IMR-90 (cell line): ENCODE results near the gene MFSD6. TPM values are rescaled to one million over a fixed set of nuclear protein-coding genes. Genes with fewer than 3 reads are reported as not detected.

ENCODE experiments used
- ATAC-seq: fragments of 200-7000 bp; cut with Tn5 transposase; 2 replicates; pipeline ENCODE4 v1.9.1; 2020; ENCODE audit warnings: low read depth, mild to moderate bottlenecking, moderate library complexity
- BruUV-seq: library from RNA; stranded (reverse); fragments of 400-500 nt; replicated peaks from 2 replicates; lab custom pipeline; 2021; lab: Mats Ljungman, UMichigan
- CTCF ChIA-PET: fragments of 300-600 bp; formaldehyde crosslinking; extraction: SDS; loops from one replicate; lab custom pipeline; 2021; ENCODE audit warnings: antibody characterized with exemption; lab: Yijun Ruan, JAX
- POLR2A ChIA-PET: fragments of 300-600 bp; sonication (Branson Sonifier 250); formaldehyde crosslinking; loops from one replicate; lab custom pipeline; 2022; ENCODE audit warnings: antibody characterized with exemption; ENCODE audit not compliant: unreplicated experiment; lab: Charles Lee
- DNase-seq: peaks from one replicate; pipeline ENCODE4 v3.0.0; 2013
- H2AFZ ChIP-seq: replicated peaks from 2 replicates; pipeline ENCODE3; 2013; ENCODE audit warnings: low read length, mild to moderate bottlenecking; ENCODE audit not compliant: poor library complexity
- H2AK5ac ChIP-seq: 2 replicates; pipeline ENCODE4 v1.6.1; 2013; ENCODE audit warnings: low read depth, low read length, inconsistent platforms
- H2AK9ac ChIP-seq: replicated peaks from 2 replicates; pipeline ENCODE3; 2013; ENCODE audit warnings: mild to moderate bottlenecking, low read depth, low read length, moderate library complexity; ENCODE audit not compliant: poor library complexity
- H2BK120ac ChIP-seq: 2 replicates; pipeline ENCODE4 v1.6.1; 2013; ENCODE audit warnings: low read depth, low read length, inconsistent platforms
- H2BK15ac ChIP-seq: 3 replicates; pipeline ENCODE4 v1.6.1; 2013; ENCODE audit warnings: low read depth, low read length, inconsistent platforms
- H2BK20ac ChIP-seq: 2 replicates; pipeline ENCODE4 v1.6.1; 2013; ENCODE audit warnings: low read depth, mild to moderate bottlenecking, inconsistent platforms, low read length, moderate library complexity
- H2BK5ac ChIP-seq: 2 replicates; pipeline ENCODE4 v1.6.1; 2013; ENCODE audit warnings: mild to moderate bottlenecking, low read depth, low read length, inconsistent platforms; ENCODE audit not compliant: poor library complexity, severe bottlenecking
- H3K14ac ChIP-seq: replicated peaks from 2 replicates; pipeline ENCODE4 v1.6.1; 2013; ENCODE audit warnings: low read depth, low read length, inconsistent platforms
- H3K18ac ChIP-seq: 2 replicates; pipeline ENCODE4 v1.6.1; 2013; ENCODE audit warnings: low read depth, low read length, control low read depth
- H3K23ac ChIP-seq: 2 replicates; pipeline ENCODE4 v1.6.1; 2013; ENCODE audit warnings: low read depth, low read length, inconsistent platforms
- H3K27ac ChIP-seq: 2 replicates; pipeline ENCODE4 v1.5.1; 2013; ENCODE audit warnings: mild to moderate bottlenecking, control low read depth, low read length; ENCODE audit not compliant: insufficient read depth
- H3K27me3 ChIP-seq: 2 replicates; pipeline ENCODE4 v1.6.1; 2013; ENCODE audit warnings: low read length; ENCODE audit not compliant: control insufficient read depth, insufficient read depth
- H3K36me3 ChIP-seq: 2 replicates; pipeline ENCODE4 v1.6.1; 2013; ENCODE audit warnings: low read length, mixed read lengths; ENCODE audit not compliant: control insufficient read depth, insufficient read depth
- H3K4ac ChIP-seq: 2 replicates; pipeline ENCODE4 v1.6.1; 2013; ENCODE audit warnings: low read depth, low read length, inconsistent platforms
- H3K4me1 ChIP-seq: 2 replicates; pipeline ENCODE4 v1.6.1; 2013; ENCODE audit warnings: low read length, mixed read lengths; ENCODE audit not compliant: control insufficient read depth, insufficient read depth
- H3K4me2 ChIP-seq: 2 replicates; pipeline ENCODE4 v1.6.1; 2013; ENCODE audit warnings: low read depth, mild to moderate bottlenecking, control low read depth, low read length, moderate library complexity
- H3K4me3 ChIP-seq: 2 replicates; pipeline ENCODE4 v1.5.1; 2013; ENCODE audit warnings: low read depth, mild to moderate bottlenecking, control low read depth, low read length, moderate library complexity; ENCODE audit not compliant: insufficient read depth
- H3K56ac ChIP-seq: 2 replicates; pipeline ENCODE4 v1.6.1; 2013; ENCODE audit warnings: low read length, inconsistent platforms; ENCODE audit not compliant: insufficient read depth; ENCODE audit errors: extremely low read depth
- H3K79me1 ChIP-seq, 2 experiments: 2 replicates each; pipeline ENCODE4 v1.6.1; 2013; ENCODE audit warnings: low read length in 2 of 2, inconsistent platforms in 1 of 2, low read depth in 1 of 2
- H3K9ac ChIP-seq: 2 replicates; pipeline ENCODE4 v1.6.1; 2013; ENCODE audit warnings: low read depth, low read length, control low read depth
- H3K9me1 ChIP-seq: 2 replicates; pipeline ENCODE4 v1.6.1; 2013; ENCODE audit warnings: low read length, inconsistent platforms; ENCODE audit not compliant: insufficient read depth
- H3K9me3 ChIP-seq: 2 replicates; pipeline ENCODE4 v1.6.1; 2013; ENCODE audit warnings: low read length; ENCODE audit not compliant: control insufficient read depth, insufficient read depth
- H4K20me1 ChIP-seq: 2 replicates; pipeline ENCODE4 v1.6.1; 2013; ENCODE audit warnings: low read length, inconsistent platforms; ENCODE audit not compliant: insufficient read depth
- H4K5ac ChIP-seq: 2 replicates; pipeline ENCODE4 v1.6.1; 2013; ENCODE audit warnings: mild to moderate bottlenecking, low read depth, low read length, control low read depth
- H4K8ac ChIP-seq, 2 experiments: 2 replicates each; pipeline ENCODE4 v1.6.1; 2013; ENCODE audit warnings: low read depth in 2 of 2, low read length in 2 of 2, control low read depth in 1 of 2, inconsistent platforms in 1 of 2
- H4K91ac ChIP-seq: 2 replicates; pipeline ENCODE4 v1.6.1; 2013; ENCODE audit warnings: low read depth, low read length, inconsistent platforms; ENCODE audit not compliant: insufficient read depth
- BHLHE40 ChIP-seq: fragments of 150-350 bp; IDR thresholded peaks from 2 replicates; pipeline ENCODE4 v1.6.1; 2016; ENCODE audit warnings: mild to moderate bottlenecking, low read depth, low read length
- CEBPB ChIP-seq: IDR thresholded peaks from 2 replicates; pipeline ENCODE4 v1.6.1; 2012; ENCODE audit warnings: low read depth, low read length, improper control_type of control experiment
- CHD1 ChIP-seq: IDR thresholded peaks from 2 replicates; pipeline ENCODE4 v1.6.1; 2012; ENCODE audit warnings: low read depth, low read length, improper control_type of control experiment
- CTCF ChIP-seq: conservative IDR thresholded peaks from 2 replicates; pipeline ENCODE4 v1.5.1; 2012; ENCODE audit warnings: mild to moderate bottlenecking, low read depth, low read length, improper control_type of control experiment
- ELK1 ChIP-seq: fragments of 150-350 bp; IDR thresholded peaks from 2 replicates; pipeline ENCODE4 v1.6.1; 2016; ENCODE audit warnings: low read depth, mild to moderate bottlenecking, low read length, moderate library complexity, borderline replicate concordance
- FOS ChIP-seq: fragments of 150-350 bp; IDR thresholded peaks from 2 replicates; pipeline ENCODE4 v1.6.1; 2016; ENCODE audit warnings: low read depth, low read length
- MAFK ChIP-seq: IDR thresholded peaks from 2 replicates; pipeline ENCODE4 v1.6.1; 2012; ENCODE audit warnings: low read depth, low read length, improper control_type of control experiment
- MAZ ChIP-seq: IDR thresholded peaks from 2 replicates; pipeline ENCODE4 v1.6.1; 2012; ENCODE audit warnings: low read depth, mild to moderate bottlenecking, low read length, improper control_type of control experiment, moderate library complexity, borderline replicate concordance
- MXI1 ChIP-seq: IDR thresholded peaks from 2 replicates; pipeline ENCODE4 v1.6.1; 2012; ENCODE audit warnings: low read depth, mild to moderate bottlenecking, low read length, moderate library complexity, borderline replicate concordance
- NFE2L2 ChIP-seq: fragments of 150-350 bp; IDR thresholded peaks from 2 replicates; pipeline ENCODE4 v1.6.1; 2016; ENCODE audit warnings: low read depth, mild to moderate bottlenecking, low read length
- POLR2A ChIP-seq: IDR thresholded peaks from 2 replicates; pipeline ENCODE4 v1.6.1; 2012; ENCODE audit warnings: mild to moderate bottlenecking, low read depth, low read length
- RAD21 ChIP-seq: IDR thresholded peaks from 2 replicates; pipeline ENCODE4 v1.6.1; 2012; ENCODE audit warnings: low read length, improper control_type of control experiment
- RCOR1 ChIP-seq: IDR thresholded peaks from 2 replicates; pipeline ENCODE4 v1.6.1; 2012; ENCODE audit warnings: mild to moderate bottlenecking, low read length, improper control_type of control experiment; ENCODE audit not compliant: insufficient replicate concordance
- RFX5 ChIP-seq: IDR thresholded peaks from 2 replicates; pipeline ENCODE4 v1.8.0; 2012; ENCODE audit warnings: low read depth, mild to moderate bottlenecking, low read length, moderate library complexity
- SMC3 ChIP-seq: fragments of 150-350 bp; IDR thresholded peaks from 2 replicates; pipeline ENCODE4 v1.6.1; 2016; ENCODE audit warnings: low read depth, mild to moderate bottlenecking, antibody characterized with exemption, low read length, moderate library complexity
- WGBS, 2 experiments: methylation state at CpG; one replicate each; pipeline versions ENCODE4 v1.1.5 to v1.1.7; 2013; ENCODE audit warnings: missing lambda C conversion rate in 2 of 2; ENCODE audit not compliant: insufficient read length in 1 of 2; ENCODE audit errors: extremely low coverage in 2 of 2; 5-methylcytosine and 5-hydroxymethylcytosine counted together
- dilution Hi-C: fragments of 300-500 bp; cut with HindIII; formaldehyde crosslinking; loops from one replicate; pipeline ENCODE4 v1.14.3; 2018; ENCODE audit warnings: low sequenced_read_pairs; ENCODE audit not compliant: unreplicated experiment
- in situ Hi-C: fragments of 300-500 bp; cut with MboI; formaldehyde crosslinking; loops from 3 replicates; pipeline ENCODE4 v1.14.3; 2019; ENCODE audit warnings: low sequenced_read_pairs, inconsistent platforms, mixed read lengths
- intact Hi-C: fragments of 100-400 bp; cut with micrococcal nuclease; formaldehyde crosslinking; loops from 2 replicates; pipeline ENCODE4 v1.10.0; 2022
- polyA plus RNA-seq, 3 experiments: library from polyadenylated mRNA; depleted of rRNA; stranded (reverse); fragments of >200 nt; gene quantifications; 2 replicates each; pipeline ENCODE4 v1.2.3, GENCODE V29; 2012; ENCODE audit warnings: low replicate concordance in 1 of 3
- total RNA-seq: library from RNA; depleted of rRNA; stranded (reverse); fragments of >200 nt; gene quantifications from 2 replicates; pipeline ENCODE4 v1.2.3, GENCODE V29; 2012
- TF ChIP-seq, protein P1 (sequence below): fragments of 150-350 bp; IDR thresholded peaks from 2 replicates; pipeline ENCODE4 v1.6.1; 2017; ENCODE audit warnings: mild to moderate bottlenecking, antibody characterized with exemption, low read length, low read depth

MFSD6 gene
- total and polyA plus RNA-seq, 2 of the 4 experiments (the other 2 are of a cell fraction) = 4.2 to 7.7 TPM

DNA sequence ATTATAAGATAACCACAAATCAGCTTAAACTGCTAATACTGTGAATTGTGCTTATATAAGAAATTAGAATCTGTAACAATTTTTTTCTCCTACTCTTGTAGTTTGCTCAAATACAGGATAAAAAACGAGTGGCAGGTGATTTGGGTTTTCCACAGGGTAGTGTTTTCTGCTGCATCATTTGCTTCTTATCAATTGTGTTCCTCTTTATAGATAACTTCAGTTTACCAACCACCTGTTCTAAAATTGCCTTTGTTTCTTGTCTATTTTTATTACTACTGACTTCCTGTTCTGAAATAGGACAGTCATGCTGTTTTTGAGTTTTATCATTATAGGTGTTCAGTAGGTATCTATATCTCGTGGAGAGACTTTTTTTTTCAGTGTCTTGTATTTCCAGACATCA lies 56.9 kb downstream of the MFSD6 start:
- Histone ChIP-seq H3K79me1 (no peaks in the 10 kb centered on the region), H2AK9ac (no peak overlapping the region), H4K8ac (no peak overlapping the region), H2BK15ac (no peak overlapping the region), H3K27me3 (no peaks in the 10 kb centered on the region), H2BK120ac (no peak overlapping the region), H3K18ac (no peak overlapping the region), H3K4ac (no peak overlapping the region), H3K23ac (no peak overlapping the region), H4K5ac (no peak overlapping the region), H3K4me2 (no peak overlapping the region), H2AFZ (no peak overlapping the region), H4K20me1 (no peaks in the 10 kb centered on the region; the same call in 1 of the 2 replicates), H3K9ac (no peak overlapping the region), H3K27ac (no peak overlapping the region), H2BK5ac (no peak overlapping the region), H2BK20ac (no peak overlapping the region), H4K91ac (no peak overlapping the region), H2AK5ac (no peak overlapping the region), H3K9me3 (no peaks in the 10 kb centered on the region), H3K14ac (no peak overlapping the region), H3K9me1 (peaks cover 11% of the 10 kb centered on the region), H3K4me1 (peaks cover 13% of the 10 kb centered on the region), H3K4me3 (no peak overlapping the region), H3K36me3 (no peaks in the 10 kb centered on the region), H3K56ac (no peak overlapping the region)
- dilution Hi-C loops (no loop called here), intact Hi-C loops (loop anchor here (5.0 kb wide), 1 partner anchor 58 kb away; the partner anchor contains the start of gene MFSD6), in situ Hi-C loops (no loop called here)
- no peak for TF ChIP-seq FOS
- no peak for TF ChIP-seq MXI1
- TF ChIP-seq, protein P1, sequence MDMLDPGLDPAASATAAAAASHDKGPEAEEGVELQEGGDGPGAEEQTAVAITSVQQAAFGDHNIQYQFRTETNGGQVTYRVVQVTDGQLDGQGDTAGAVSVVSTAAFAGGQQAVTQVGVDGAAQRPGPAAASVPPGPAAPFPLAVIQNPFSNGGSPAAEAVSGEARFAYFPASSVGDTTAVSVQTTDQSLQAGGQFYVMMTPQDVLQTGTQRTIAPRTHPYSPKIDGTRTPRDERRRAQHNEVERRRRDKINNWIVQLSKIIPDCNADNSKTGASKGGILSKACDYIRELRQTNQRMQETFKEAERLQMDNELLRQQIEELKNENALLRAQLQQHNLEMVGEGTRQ = no peak
- no peak for TF ChIP-seq ELK1
- TF ChIP-seq BHLHE40 = no peak
- TF ChIP-seq RFX5 = no peak
- TF ChIP-seq MAZ = no peak
- TF ChIP-seq RCOR1 = no peak
- TF ChIP-seq MAFK = no peak
- no peak for TF ChIP-seq RAD21
- TF ChIP-seq POLR2A = no peak
- TF ChIP-seq CEBPB = no peak
- TF ChIP-seq CTCF = no peak
- TF ChIP-seq SMC3 = no peak
- TF ChIP-seq CHD1 = no peak
- TF ChIP-seq NFE2L2 = no peak
- no TSS peak for BruUV-seq
- ChIA-PET CTCF (no interaction called here), POLR2A (no interaction called here)
- no CpG with 5 or more reads among the region's 2 CpGs for WGBS, 2 experiments
- DNase-seq (no peak), ATAC-seq (no peak)
